HEK293 (cell line): ENCODE results near the gene XPO1.

ENCODE experiments used
- ATF2 ChIP-seq: fragments of 450-650 bp; formaldehyde crosslinking; IDR thresholded peaks from 2 replicates; pipeline ENCODE4 v1.5.1; 2016; ENCODE audit warnings: missing biosample characterization, missing genetic modification characterization, low read depth
- SP2 ChIP-seq: fragments of 450-650 bp; formaldehyde crosslinking; IDR thresholded peaks from 2 replicates; pipeline ENCODE4 v1.5.1; 2016; ENCODE audit warnings: missing biosample characterization, missing genetic modification characterization
- ZBTB20 ChIP-seq: fragments of 450-650 bp; formaldehyde crosslinking; IDR thresholded peaks from 2 replicates; pipeline ENCODE4 v1.5.1; 2016; ENCODE audit warnings: missing biosample characterization, missing genetic modification characterization
- ZNF169 ChIP-seq: fragments of 450-650 bp; formaldehyde crosslinking; IDR thresholded peaks from 2 replicates; pipeline ENCODE4 v1.5.1; 2016; ENCODE audit warnings: missing biosample characterization, missing genetic modification characterization
- ZNF24 ChIP-seq: fragments of 450-650 bp; formaldehyde crosslinking; IDR thresholded peaks from 2 replicates; pipeline ENCODE4 v1.5.1; 2016; ENCODE audit warnings: missing biosample characterization, missing genetic modification characterization
- ZNF292 ChIP-seq: fragments of 450-650 bp; formaldehyde crosslinking; IDR thresholded peaks from 2 replicates; pipeline ENCODE4 v1.5.1; 2016; ENCODE audit warnings: low read depth, missing biosample characterization, missing genetic modification characterization, borderline replicate concordance
- ZNF629 ChIP-seq: fragments of 450-650 bp; formaldehyde crosslinking; IDR thresholded peaks from 2 replicates; pipeline ENCODE4 v1.5.1; 2017; ENCODE audit warnings: missing biosample characterization, missing genetic modification characterization
- TF ChIP-seq, protein P1 (sequence below): fragments of 450-650 bp; formaldehyde crosslinking; IDR thresholded peaks from 2 replicates; pipeline ENCODE4 v1.5.1; 2016; ENCODE audit warnings: missing biosample characterization, missing genetic modification characterization
- TF ChIP-seq, protein P2 (sequence below): fragments of 450-650 bp; formaldehyde crosslinking; IDR thresholded peaks from 2 replicates; pipeline ENCODE4 v1.5.1; 2016; ENCODE audit warnings: missing biosample characterization, missing genetic modification characterization

- TF ChIP-seq, protein P1, sequence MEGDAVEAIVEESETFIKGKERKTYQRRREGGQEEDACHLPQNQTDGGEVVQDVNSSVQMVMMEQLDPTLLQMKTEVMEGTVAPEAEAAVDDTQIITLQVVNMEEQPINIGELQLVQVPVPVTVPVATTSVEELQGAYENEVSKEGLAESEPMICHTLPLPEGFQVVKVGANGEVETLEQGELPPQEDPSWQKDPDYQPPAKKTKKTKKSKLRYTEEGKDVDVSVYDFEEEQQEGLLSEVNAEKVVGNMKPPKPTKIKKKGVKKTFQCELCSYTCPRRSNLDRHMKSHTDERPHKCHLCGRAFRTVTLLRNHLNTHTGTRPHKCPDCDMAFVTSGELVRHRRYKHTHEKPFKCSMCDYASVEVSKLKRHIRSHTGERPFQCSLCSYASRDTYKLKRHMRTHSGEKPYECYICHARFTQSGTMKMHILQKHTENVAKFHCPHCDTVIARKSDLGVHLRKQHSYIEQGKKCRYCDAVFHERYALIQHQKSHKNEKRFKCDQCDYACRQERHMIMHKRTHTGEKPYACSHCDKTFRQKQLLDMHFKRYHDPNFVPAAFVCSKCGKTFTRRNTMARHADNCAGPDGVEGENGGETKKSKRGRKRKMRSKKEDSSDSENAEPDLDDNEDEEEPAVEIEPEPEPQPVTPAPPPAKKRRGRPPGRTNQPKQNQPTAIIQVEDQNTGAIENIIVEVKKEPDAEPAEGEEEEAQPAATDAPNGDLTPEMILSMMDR: no peak
- TF ChIP-seq SP2 (tag by site-specific recombination) (no peak), ZBTB20 (no peak), ZNF292 (tag by site-specific recombination) (no peak), ZNF169 (no peak), ATF2 (tag by site-specific recombination) (no peak), ZNF24 (tag by site-specific recombination) (no peak), ZNF629 (no peak)
- TF ChIP-seq, protein P2, sequence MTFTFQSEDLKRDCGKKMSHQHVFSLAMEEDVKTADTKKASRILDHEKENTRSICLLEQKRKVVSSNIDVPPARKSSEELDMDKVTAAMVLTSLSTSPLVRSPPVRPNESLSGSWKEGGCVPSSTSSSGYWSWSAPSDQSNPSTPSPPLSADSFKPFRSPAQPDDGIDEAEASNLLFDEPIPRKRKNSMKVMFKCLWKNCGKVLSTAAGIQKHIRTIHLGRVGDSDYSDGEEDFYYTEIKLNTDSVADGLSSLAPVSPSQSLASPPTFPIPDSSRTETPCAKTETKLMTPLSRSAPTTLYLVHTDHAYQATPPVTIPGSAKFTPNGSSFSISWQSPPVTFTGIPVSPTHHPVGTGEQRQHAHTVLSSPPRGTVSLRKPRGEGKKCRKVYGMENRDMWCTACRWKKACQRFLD (tag by site-specific recombination): no peak
Observed at GRCh38 chr2:61493523-61493942, 44.6 kb downstream of the XPO1 start.
